Neuronal stem cell (in vitro differentiated cells): ENCODE results near the gene PNMA1. TPM values are rescaled to one million over a fixed set of nuclear protein-coding genes. Genes with fewer than 3 reads are reported as not detected.

Source experiments
- DNase-seq: peaks from one replicate; pipeline ENCODE4 v3.0.0-alpha.2; 2013; ENCODE audit warnings: low spot score
- H2AFZ ChIP-seq: one replicate; pipeline ENCODE4 v1.6.1; 2013; ENCODE audit warnings: mild to moderate bottlenecking, low read length, inconsistent platforms
- H2AK5ac ChIP-seq: 2 replicates; pipeline ENCODE4 v1.6.1; 2013; ENCODE audit warnings: low read depth, mild to moderate bottlenecking, inconsistent platforms, low read length, moderate library complexity, mixed read lengths
- H2BK120ac ChIP-seq: 2 replicates; pipeline ENCODE4 v1.6.1; 2013; ENCODE audit warnings: low read depth, mild to moderate bottlenecking, inconsistent platforms, low read length, moderate library complexity, mixed read lengths
- H2BK12ac ChIP-seq: one replicate; pipeline ENCODE4 v1.6.1; 2013; ENCODE audit warnings: low read length, inconsistent platforms
- H2BK15ac ChIP-seq: 2 replicates; pipeline ENCODE4 v1.6.1; 2013; ENCODE audit warnings: mild to moderate bottlenecking, low read length, inconsistent platforms, mixed read lengths
- H2BK5ac ChIP-seq: one replicate; pipeline ENCODE4 v1.6.1; 2013; ENCODE audit warnings: inconsistent platforms, mild to moderate bottlenecking, low read length, moderate library complexity
- H3K14ac ChIP-seq: one replicate; pipeline ENCODE4 v1.6.1; 2013; ENCODE audit warnings: low read length, inconsistent platforms
- H3K18ac ChIP-seq: 2 replicates; pipeline ENCODE4 v1.6.1; 2013; ENCODE audit warnings: low read length, inconsistent platforms
- H3K23ac ChIP-seq: 2 replicates; pipeline ENCODE4 v1.6.1; 2013; ENCODE audit warnings: low read depth, mild to moderate bottlenecking, mixed read lengths, low read length, inconsistent platforms; ENCODE audit not compliant: poor library complexity
- H3K27ac ChIP-seq: replicated peaks from 3 replicates; pipeline ENCODE4 v1.5.1; 2013; ENCODE audit warnings: low read length, inconsistent platforms
- H3K27me3 ChIP-seq, 3 experiments: 2 replicates each; pipeline ENCODE4 v1.6.1; 2013; ENCODE audit warnings: low read length in 3 of 3, mild to moderate bottlenecking in 2 of 3, inconsistent platforms in 1 of 3, low read depth in 1 of 3, mixed read lengths in 1 of 3, moderate library complexity in 1 of 3; ENCODE audit not compliant: control insufficient read depth in 3 of 3, insufficient read depth in 3 of 3
- H3K36me3 ChIP-seq, 2 donors: replicated peaks in 1 of 2; 2 replicates each; pipeline ENCODE4 v1.6.1; 2013; ENCODE audit warnings: low read length in 2 of 2; ENCODE audit not compliant: control insufficient read depth in 2 of 2, insufficient read depth in 2 of 2
- H3K4ac ChIP-seq: 2 replicates; pipeline ENCODE4 v1.6.1; 2013; ENCODE audit warnings: inconsistent platforms, mild to moderate bottlenecking, low read length, moderate library complexity
- H3K4me1 ChIP-seq, 2 donors: 1 replicate in 1 of 2; 2 replicates in 1 of 2; pipeline ENCODE4 v1.6.1; 2013; ENCODE audit warnings: low read length in 2 of 2, low read depth in 1 of 2; ENCODE audit not compliant: control insufficient read depth in 2 of 2, insufficient read depth in 1 of 2
- H3K4me2 ChIP-seq: one replicate; pipeline ENCODE4 v1.6.1; 2013; ENCODE audit warnings: mild to moderate bottlenecking, low read length, inconsistent platforms; ENCODE audit not compliant: insufficient read depth, poor library complexity, severe bottlenecking
- H3K4me3 ChIP-seq, 2 donors: 2 replicates each; pipeline ENCODE4 v1.5.1; 2013; ENCODE audit warnings: low read length in 2 of 2, mild to moderate bottlenecking in 2 of 2, inconsistent platforms in 1 of 2, moderate library complexity in 1 of 2
- H3K79me1 ChIP-seq: one replicate; pipeline ENCODE4 v1.6.1; 2013; ENCODE audit warnings: low read depth, mild to moderate bottlenecking, inconsistent platforms, low read length, moderate library complexity
- H3K9ac ChIP-seq: one replicate; pipeline ENCODE4 v1.6.1; 2013; ENCODE audit warnings: mild to moderate bottlenecking, low read depth, low read length, inconsistent platforms; ENCODE audit not compliant: poor library complexity
- H3K9me3 ChIP-seq, 2 donors: replicated peaks in 1 of 2; 2 replicates each; pipeline versions ENCODE3 to v1.6.1; 2013; ENCODE audit warnings: low read length in 2 of 2, mild to moderate bottlenecking in 2 of 2, inconsistent platforms in 1 of 2, low read depth in 1 of 2, mixed read lengths in 1 of 2, moderate library complexity in 1 of 2; ENCODE audit not compliant: control insufficient read depth in 2 of 2, insufficient read depth in 1 of 2
- H4K8ac ChIP-seq: one replicate; pipeline ENCODE4 v1.6.1; 2013; ENCODE audit warnings: low read depth, mild to moderate bottlenecking, inconsistent platforms, low read length, moderate library complexity
- H4K91ac ChIP-seq: one replicate; pipeline ENCODE4 v1.6.1; 2013; ENCODE audit warnings: low read length, low read depth, mild to moderate bottlenecking, inconsistent platforms; ENCODE audit not compliant: poor library complexity
- WGBS, 2 donors: extraction: QIAGEN DNeasy Blood & Tissue Kit; methylation state at CpG; one replicate each; pipeline ENCODE4 v1.1.7; 2013; ENCODE audit warnings: missing lambda C conversion rate in 2 of 2, mixed read lengths in 1 of 2; ENCODE audit not compliant: insufficient read length in 2 of 2, insufficient replicate concordance in 1 of 2; ENCODE audit errors: extremely low coverage in 2 of 2; 5-methylcytosine and 5-hydroxymethylcytosine counted together
- polyA plus RNA-seq, 2 experiments: library from polyadenylated mRNA; stranded (reverse); fragments of 200-250 nt; gene quantifications; one replicate each; pipeline ENCODE4 v1.2.3, GENCODE V29; 2013

Gene PNMA1, protein sequence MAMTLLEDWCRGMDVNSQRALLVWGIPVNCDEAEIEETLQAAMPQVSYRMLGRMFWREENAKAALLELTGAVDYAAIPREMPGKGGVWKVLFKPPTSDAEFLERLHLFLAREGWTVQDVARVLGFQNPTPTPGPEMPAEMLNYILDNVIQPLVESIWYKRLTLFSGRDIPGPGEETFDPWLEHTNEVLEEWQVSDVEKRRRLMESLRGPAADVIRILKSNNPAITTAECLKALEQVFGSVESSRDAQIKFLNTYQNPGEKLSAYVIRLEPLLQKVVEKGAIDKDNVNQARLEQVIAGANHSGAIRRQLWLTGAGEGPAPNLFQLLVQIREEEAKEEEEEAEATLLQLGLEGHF
- 48.0 TPM for polyA plus RNA-seq (2013, experiment 1 of 2)
- polyA plus RNA-seq (2013, experiment 2 of 2) = 49.4 TPM

DNA sequence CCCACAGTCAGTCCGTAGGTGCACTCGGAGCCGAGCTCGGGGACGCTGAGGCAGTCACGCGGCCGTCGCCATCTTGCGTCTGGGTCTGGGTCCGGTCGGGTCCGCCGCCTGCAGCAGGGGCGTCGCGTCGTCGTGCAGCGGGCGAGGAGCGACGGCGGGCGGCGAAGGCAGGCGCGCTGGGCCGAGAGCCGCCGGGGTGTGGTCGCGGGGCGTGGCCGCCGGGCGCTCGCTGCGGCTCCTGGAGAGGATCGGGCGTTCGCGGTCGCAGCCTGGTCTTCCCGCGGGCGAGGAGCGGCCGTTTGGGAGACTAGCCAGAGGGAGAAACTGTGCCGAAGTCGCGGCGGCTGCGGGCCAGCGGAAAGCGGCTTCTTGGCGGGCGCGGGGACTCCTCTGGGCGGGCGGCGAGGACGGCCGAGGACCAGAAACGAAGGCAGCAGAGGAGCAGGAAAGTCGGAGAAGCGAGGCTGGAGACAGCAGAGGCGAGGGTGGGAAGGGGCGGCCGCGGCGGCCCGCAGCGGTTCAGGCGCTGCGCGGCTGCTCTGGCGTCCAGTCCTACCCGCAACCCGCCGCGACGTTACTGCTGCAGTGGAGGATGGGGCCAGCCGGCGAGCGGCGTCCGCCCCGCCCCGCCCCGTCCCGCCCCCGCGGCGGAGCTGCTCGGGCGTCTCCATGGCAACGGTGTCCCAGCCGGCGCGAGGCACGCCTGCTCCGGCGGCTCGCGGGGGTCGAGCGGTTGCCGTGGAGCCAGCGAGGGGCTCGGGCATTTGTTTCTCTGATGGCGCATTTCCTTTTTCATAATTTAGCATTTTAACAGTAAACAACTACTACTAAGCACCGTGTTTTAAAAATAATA is at the start of gene PNMA1:
Gene PNMA1, minus strand, starts transcription at position 582 of the 853 bp plus-strand sequence. CDS start 745 bp downstream, outside the sequence.
- no CpG with 5 or more reads among the region's 113 CpGs for WGBS, 2 donors
- Histone ChIP-seq H3K4me1 (peaks cover 17 to 21% of the 10 kb centered on the region in 2 donors), H2AFZ (peak within 1 kb of the TSS; percentile 93), H3K36me3 (peaks cover 2 to 51% of the 10 kb centered on the region in 2 donors), H3K18ac (peak within 1 kb of the TSS; percentile 98), H3K27ac (peak within 1 kb of the TSS; percentile 96), H3K23ac (peak within 1 kb of the TSS; percentile 97), H2AK5ac (peak within 1 kb of the TSS; percentile 66), H3K27me3 (no peaks in the 10 kb centered on the region), H3K9ac (peak within 1 kb of the TSS; percentile 97), H3K4me2 (peak within 1 kb of the TSS; percentile 96), H3K79me1 (peaks cover 9% of the 10 kb centered on the region), H3K4me3 (peak within 1 kb of the TSS; percentile 95 to 99), H3K9me3 (peaks cover 0 to 2% of the 10 kb centered on the region in 2 donors), H2BK120ac (peak within 1 kb of the TSS; percentile 61), H4K91ac (no peak within 1 kb of the TSS), H4K8ac (no peak within 1 kb of the TSS), H2BK5ac (peak within 1 kb of the TSS; percentile 91), H2BK15ac (peak within 1 kb of the TSS; percentile 97), H3K4ac (peak within 1 kb of the TSS; percentile 98), H3K14ac (peak within 1 kb of the TSS; percentile 99), H2BK12ac (peak within 1 kb of the TSS; percentile 79)
- peak; percentile 89 for DNase-seq

DNA sequence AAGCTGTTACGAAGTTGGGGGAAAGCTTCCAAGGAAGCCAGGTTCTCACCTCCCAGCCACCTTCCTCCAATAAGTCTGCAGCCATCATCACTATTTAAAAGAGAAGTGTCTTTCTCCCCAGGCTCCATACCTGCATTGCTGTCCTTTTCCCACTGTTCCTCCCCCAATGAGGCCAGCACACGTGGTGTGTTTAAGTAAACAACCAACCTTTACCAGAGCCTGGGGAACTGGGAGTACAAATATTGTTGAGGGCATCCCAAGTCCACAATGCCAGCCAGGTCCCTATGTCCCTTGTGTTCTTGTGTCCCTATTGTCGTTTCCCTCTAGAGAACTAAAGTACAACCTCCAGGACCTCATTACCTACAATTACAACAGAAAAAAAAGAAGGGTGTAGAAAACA is 49.2 kb upstream of the PNMA1 start:
- Histone ChIP-seq H2AFZ (no peak overlapping the region), H3K14ac (no peak overlapping the region), H3K4me2 (no peak overlapping the region), H3K79me1 (peaks cover 6% of the 10 kb centered on the region), H3K4me1 (peaks cover 20 to 27% of the 10 kb centered on the region in 2 donors), H3K9me3 (no peaks in the 10 kb centered on the region), H3K18ac (no peak overlapping the region), H4K91ac (no peak overlapping the region), H3K4me3 (no peak overlapping the region), H3K4ac (no peak overlapping the region), H3K36me3 (no peaks in the 10 kb centered on the region), H2BK5ac (no peak overlapping the region), H3K27ac (no peak overlapping the region), H2BK12ac (no peak overlapping the region), H2AK5ac (no peak overlapping the region), H4K8ac (no peak overlapping the region), H2BK15ac (no peak overlapping the region), H3K27me3 (peaks cover 0 to 12% (median 0%) of the 10 kb centered on the region in 3 experiments), H3K9ac (no peak overlapping the region), H2BK120ac (no peak overlapping the region), H3K23ac (no peak overlapping the region)
- no peak for DNase-seq
- no CpG with 5 or more reads among the region's 3 CpGs for WGBS, 2 donors

DNA sequence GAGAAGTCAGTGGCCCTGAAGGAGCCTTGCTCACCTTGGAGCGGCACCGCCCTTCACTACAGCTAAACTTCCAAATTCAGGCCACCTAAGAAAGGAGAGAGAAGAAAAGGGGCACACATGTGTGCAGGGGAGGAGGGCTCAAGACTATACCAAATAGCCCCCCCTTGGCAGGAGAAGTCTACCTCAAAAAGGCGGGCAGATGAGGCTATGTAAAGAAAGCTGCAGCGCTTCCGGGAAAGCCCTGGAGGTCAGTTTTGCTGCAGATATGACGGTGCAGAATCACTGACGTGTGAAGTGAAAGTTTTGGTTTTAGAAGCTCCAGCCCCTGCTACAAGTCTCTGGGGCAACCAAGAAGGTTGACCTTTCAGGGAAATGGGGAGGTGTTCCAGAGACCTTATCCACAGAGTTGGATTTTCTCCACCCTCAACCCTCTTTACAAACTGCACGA is 48.2 kb upstream of the PNMA1 start:
- H2AK5ac ChIP-seq = peak overlapping the region; percentile 66
- no peak overlapping the region for H3K18ac ChIP-seq
- no CpG with 5 or more reads among the region's 8 CpGs for WGBS, 2 donors
- H3K14ac ChIP-seq = no peak overlapping the region
- no peak overlapping the region for H2BK12ac ChIP-seq
- no peak overlapping the region for H2AFZ ChIP-seq
- peaks cover 6% of the 10 kb centered on the region for H3K79me1 ChIP-seq
- no peak for DNase-seq
- no peak overlapping the region for H3K23ac ChIP-seq
- no peak overlapping the region for H3K4me3 ChIP-seq
- no peak overlapping the region for H3K9ac ChIP-seq
- H3K27ac ChIP-seq = no peak overlapping the region
- H3K9me3 ChIP-seq = no peaks in the 10 kb centered on the region
- H3K36me3 ChIP-seq = no peaks in the 10 kb centered on the region
- no peak overlapping the region for H2BK120ac ChIP-seq
- peaks cover 21 to 30% of the 10 kb centered on the region in 2 donors for H3K4me1 ChIP-seq
- H4K8ac ChIP-seq = no peak overlapping the region
- H3K4ac ChIP-seq = no peak overlapping the region
- no peak overlapping the region for H2BK5ac ChIP-seq
- peaks cover 0 to 12% (median 0%) of the 10 kb centered on the region in 3 experiments for H3K27me3 ChIP-seq
- peak overlapping the region; percentile 88 for H2BK15ac ChIP-seq
- H4K91ac ChIP-seq = no peak overlapping the region
- no peak overlapping the region for H3K4me2 ChIP-seq
